ENCODE measurements around the gene SLC17A9. TPM values are rescaled to one million over a fixed set of nuclear protein-coding genes. Genes with fewer than 3 reads are reported as not detected.

Gene SLC17A9
- total and polyA plus RNA-seq, 10 of the 15 experiments (the other 5 are each of a cell fraction or from before 2014, with no cell fraction given) = 0.72 to 74.1 (median 29.4) TPM

GRCh38 chr20:62908971-62909791, 43.3 kb upstream of the SLC17A9 start:
- CTCF ChIA-PET = interaction anchor here (2.0 to 2.8 kb wide), 3 partner anchors 8 to 40 kb away, joined by 6 to 27 read pairs (median 10); no protein-coding TSS in a partner anchor
- no peaks in the 10 kb centered on the region for H3K9me3 ChIP-seq (replicated peaks; ENCODE audit: control insufficient read depth, insufficient read depth, low read length)
- no peak overlapping the region for H3K4me3 ChIP-seq
- H2AFZ ChIP-seq (ENCODE audit: control insufficient read depth, low read depth, low read length) = no peak overlapping the region
- SMC1A ChIA-PET (ENCODE audit: uncharacterized antibody, unreplicated experiment) = interaction anchor here (1.6 to 2.3 kb wide), 3 partner anchors 8 to 15 kb away, joined by 4 to 8 read pairs (median 5); no protein-coding TSS in a partner anchor
- BruUV-seq (replicated peaks) = no TSS peak
- 91% methylated on average over 18 of the region's 18 CpGs for WGBS (ENCODE audit: insufficient coverage, insufficient replicate concordance, low lambda C conversion rate, missing lambda C conversion rate)
- H3K36me3 ChIP-seq (ENCODE audit: control insufficient read depth in 2 of 2, insufficient read depth in 2 of 2, low read length in 1 of 2) = peaks cover 42 to 49% of the 10 kb centered on the region in 2 experiments
- H3K79me2 ChIP-seq (ENCODE audit: control insufficient read depth, insufficient read depth, low read length) = peaks cover 18% of the 10 kb centered on the region
- H3K4me2 ChIP-seq (ENCODE audit: control insufficient read depth, insufficient read depth) = no peak overlapping the region
- no peak overlapping the region for H3K27ac ChIP-seq (ENCODE audit: control insufficient read depth, insufficient read depth)
- ATAC-seq = no peak
- peaks cover 5% of the 10 kb centered on the region for H4K20me1 ChIP-seq (ENCODE audit: control insufficient read depth, insufficient read depth)
- H3K27me3 ChIP-seq (replicated peaks in 1 of 2; ENCODE audit: control insufficient read depth in 2 of 2, insufficient read depth in 2 of 2, low read length in 1 of 2) = no peaks in the 10 kb centered on the region
- POLR2A ChIA-PET = no interaction called here
- no peak overlapping the region for H3K9ac ChIP-seq (ENCODE audit: control insufficient read depth, insufficient read depth, low read length)
- in situ Hi-C loops (cut with MboI) = no loop called here
- intact Hi-C loops (cut with micrococcal nuclease; ENCODE audit: unreplicated experiment) = no loop called here
- DNase-seq (ENCODE audit: low read depth, low spot score) = no peak
- no peaks in the 10 kb centered on the region for H3K4me1 ChIP-seq (ENCODE audit: control insufficient read depth, insufficient read depth, low read length)
- FAIRE-seq = no peak
- RAD21 ChIA-PET (ENCODE audit: unreplicated experiment) = interaction anchor here (1.6 kb wide), 1 partner anchor 10 kb away, joined by 4 read pairs; no protein-coding TSS in a partner anchor
- TF ChIP-seq CBFB (IDR thresholded peaks at IDR 0.05; ENCODE audit: low read depth) (no peak), FOXK2 (IDR thresholded peaks at IDR 0.05) (no peak), CUX1 (IDR thresholded peaks at IDR 0.05; ENCODE audit: insufficient replicate concordance, low read depth, low read length) (no peak), ESRRA (IDR thresholded peaks at IDR 0.05; ENCODE audit: low read length) (no peak), NFXL1 (IDR thresholded peaks at IDR 0.05; ENCODE audit: borderline replicate concordance) (no peak), PKNOX1 (IDR thresholded peaks at IDR 0.05) (no peak), WRNIP1 (IDR thresholded peaks at IDR 0.05; ENCODE audit: borderline replicate concordance, low read depth, low read length) (no peak), BMI1 (IDR thresholded peaks at IDR 0.05; ENCODE audit: borderline replicate concordance) (no peak), STAT1 (conservative IDR thresholded peaks at IDR 0.05) (no peak), CHD4 (IDR thresholded peaks at IDR 0.05) (no peak), RFX5 (IDR thresholded peaks at IDR 0.05; ENCODE audit: low read depth, low read length) (no peak), SP1 (IDR thresholded peaks at IDR 0.05; ENCODE audit: low read depth, low read length) (no peak), TCF3 (IDR thresholded peaks at IDR 0.05; ENCODE audit: borderline replicate concordance, insufficient read depth, low read depth, low read length) (no peak), POLR2AphosphoS5 (IDR thresholded peaks at IDR 0.05; ENCODE audit: low read length) (no peak; the same call in none of the 2 replicates), NFYA (IDR thresholded peaks at IDR 0.05; ENCODE audit: borderline replicate concordance, low read depth, low read length) (no peak), MTA2 (IDR thresholded peaks at IDR 0.05; ENCODE audit: low read depth) (no peak)
